Measurements from ENCODE around the gene FOXD2. TPM values are rescaled to one million over a fixed set of nuclear protein-coding genes. Genes with fewer than 3 reads are reported as not detected.
"Not testable (repeated sequence)": the region's sequence is repeated elsewhere in the genome, so short reads cannot be mapped to it uniquely, and the experiment has no call there.

FOXD2 gene
- total RNA-seq, 1 experiment from 2014 or later: 0.79 TPM

DNA sequence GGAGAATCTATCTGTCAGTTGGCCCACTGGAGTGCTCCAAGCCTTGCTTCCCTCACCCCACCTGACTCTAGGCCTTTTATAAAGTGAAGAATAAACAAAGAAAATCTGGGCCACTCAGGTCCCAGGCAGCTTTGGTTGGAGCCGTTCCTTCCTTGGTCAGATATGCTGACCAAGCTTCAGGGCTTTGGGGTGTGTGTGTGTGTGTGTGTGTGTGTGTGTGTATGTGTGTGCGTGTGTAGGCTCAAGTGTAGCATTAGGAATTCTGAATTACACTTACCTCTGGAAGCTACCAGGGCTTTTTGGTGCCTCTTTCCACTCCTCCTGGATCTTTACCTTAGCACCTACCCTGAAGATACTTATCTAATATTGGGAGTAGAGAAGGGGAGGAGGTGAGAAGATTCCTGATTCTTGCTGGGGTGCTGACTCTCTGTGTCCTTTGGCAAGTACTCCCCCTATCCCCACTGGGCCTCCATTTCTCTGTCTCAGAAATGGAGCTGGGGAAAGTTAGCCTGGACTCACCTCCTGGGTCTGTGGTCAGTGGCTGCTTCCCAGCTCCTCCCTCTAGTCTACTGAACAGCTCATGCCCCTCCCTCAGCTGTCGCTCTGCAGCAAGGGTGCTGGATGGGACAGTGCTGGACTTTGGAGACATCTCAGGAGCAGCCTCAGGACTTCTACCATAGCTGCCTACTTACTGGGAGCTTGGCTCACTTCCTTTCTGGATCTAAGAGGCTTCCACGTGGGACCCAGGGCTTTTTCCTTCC is 10.8 kb downstream of the FOXD2 start:
- DNase-seq (ENCODE audit: low read depth, low spot score): no peak
- in situ Hi-C loops (cut with HindIII; ENCODE audit: low pct_unique_long_range_greater_than_20kb, low sequenced_read_pairs): no loop called here

- in situ Hi-C loops (cut with HindIII; ENCODE audit: low pct_unique_long_range_greater_than_20kb, low sequenced_read_pairs): no loop called here
Observed at GRCh38 chr1:47449822-47450552, 12.1 kb downstream of the FOXD2 start.

DNA sequence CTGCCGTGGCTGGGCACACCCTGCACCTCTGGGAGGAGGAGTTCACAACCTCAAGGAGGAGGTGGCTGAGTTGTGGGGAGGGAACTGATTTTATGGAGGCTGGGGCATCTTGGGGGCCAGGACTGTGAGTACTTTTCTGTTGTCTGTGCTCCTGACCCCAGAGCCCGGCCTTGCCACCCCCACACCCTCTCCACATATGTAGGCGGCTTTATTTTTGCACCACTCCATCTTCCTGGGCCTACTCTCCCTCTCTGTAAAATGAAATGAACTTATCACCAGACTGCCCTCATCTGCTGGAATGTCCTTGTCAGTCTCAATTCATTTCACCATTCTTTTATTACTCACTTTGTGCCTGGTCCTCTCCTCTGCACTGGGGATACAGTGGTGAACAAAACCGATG is 12.8 kb downstream of the FOXD2 start:
- DNase-seq (ENCODE audit: low read depth, low spot score): no peak
- in situ Hi-C loops (cut with HindIII; ENCODE audit: low pct_unique_long_range_greater_than_20kb, low sequenced_read_pairs): no loop called here

More at GRCh38 chr1:47449822-47450552, 12.1 kb downstream of the FOXD2 start:
- DNase-seq (ENCODE audit: low read depth, low spot score): peak; percentile 47

- no peak for DNase-seq (ENCODE audit: low read depth, low spot score)
- in situ Hi-C loops (cut with HindIII; ENCODE audit: low pct_unique_long_range_greater_than_20kb, low sequenced_read_pairs): no loop called here
Observed at GRCh38 chr1:47452426-47452825, 14.6 kb downstream of the FOXD2 start.

DNA sequence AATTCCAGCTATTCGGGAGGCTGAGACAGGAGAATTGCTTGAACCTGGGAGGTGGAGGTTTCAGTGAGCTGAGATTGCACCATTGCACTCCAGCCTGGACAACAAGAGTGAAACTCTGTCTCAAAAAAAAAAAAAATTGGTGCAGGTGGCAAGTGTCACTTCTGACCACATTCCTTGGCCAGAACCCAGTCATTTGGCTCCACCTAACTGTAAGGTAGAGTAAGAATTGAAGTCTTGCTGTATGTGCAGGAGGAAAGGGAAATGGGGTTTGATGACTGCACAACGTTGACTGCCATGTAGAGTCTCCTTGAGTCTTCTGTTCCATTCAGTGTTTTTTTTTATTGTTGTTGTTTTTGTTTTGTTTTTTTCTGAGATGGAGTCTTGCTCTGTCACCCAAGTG is 16.1 kb downstream of the FOXD2 start:
- DNase-seq (ENCODE audit: low read depth, low spot score); in situ Hi-C loops (cut with HindIII; ENCODE audit: low pct_unique_long_range_greater_than_20kb, low sequenced_read_pairs): not testable (repeated sequence)

DNA sequence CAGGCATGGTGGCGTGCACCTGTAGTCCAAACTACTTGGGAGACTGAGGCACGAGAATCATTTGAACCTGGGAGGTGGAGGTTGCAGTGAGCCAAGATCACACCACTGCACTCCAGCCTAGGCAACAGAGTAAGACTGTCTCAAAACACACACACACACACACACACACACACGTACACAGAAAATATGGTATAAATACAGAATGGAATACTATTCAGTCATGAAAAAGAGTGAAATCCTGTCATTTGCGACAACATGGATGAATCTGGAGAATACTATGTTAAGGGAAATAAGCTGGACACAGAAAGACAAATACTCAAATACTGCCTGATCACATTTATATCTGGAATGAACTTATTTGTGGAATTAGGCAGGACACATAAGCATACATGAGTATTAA is 18.4 kb downstream of the FOXD2 start:
- in situ Hi-C loops (cut with HindIII; ENCODE audit: low pct_unique_long_range_greater_than_20kb, low sequenced_read_pairs): no loop called here
- no peak for DNase-seq (ENCODE audit: low read depth, low spot score)

GRCh38 chr1:47457547-47457946 is 19.7 kb downstream of the FOXD2 start:
- in situ Hi-C loops (cut with HindIII; ENCODE audit: low pct_unique_long_range_greater_than_20kb, low sequenced_read_pairs); DNase-seq (ENCODE audit: low read depth, low spot score): not testable (repeated sequence)

DNA sequence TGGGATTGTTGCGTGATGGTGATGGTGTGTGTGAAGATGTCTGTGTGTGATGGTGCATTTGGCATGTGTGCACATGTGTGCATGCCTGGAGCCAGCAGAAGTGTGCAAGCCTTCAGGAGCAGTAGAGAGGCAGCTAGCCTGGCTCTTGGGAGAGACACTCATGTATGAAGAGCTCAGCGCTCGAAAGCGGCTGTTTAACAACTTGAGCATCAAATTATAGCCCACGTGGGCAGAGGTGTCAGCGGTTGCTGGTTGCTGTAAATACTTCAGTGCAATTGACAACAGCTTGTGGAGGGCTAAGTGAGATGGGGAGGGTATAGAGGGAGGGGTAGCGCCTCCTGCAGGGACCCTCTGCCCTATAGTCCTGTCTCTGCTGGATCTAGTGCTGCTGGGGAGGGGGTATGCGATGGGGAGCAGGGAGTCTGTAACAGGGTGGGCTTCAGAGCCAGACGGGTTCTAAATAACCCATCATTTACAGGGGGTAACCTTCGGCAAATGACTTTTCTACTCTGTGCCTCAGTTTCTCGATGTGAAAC is 21.5 kb downstream of the FOXD2 start:
- DNase-seq (ENCODE audit: low read depth, low spot score): no peak
- in situ Hi-C loops (cut with HindIII; ENCODE audit: low pct_unique_long_range_greater_than_20kb, low sequenced_read_pairs): no loop called here

DNA sequence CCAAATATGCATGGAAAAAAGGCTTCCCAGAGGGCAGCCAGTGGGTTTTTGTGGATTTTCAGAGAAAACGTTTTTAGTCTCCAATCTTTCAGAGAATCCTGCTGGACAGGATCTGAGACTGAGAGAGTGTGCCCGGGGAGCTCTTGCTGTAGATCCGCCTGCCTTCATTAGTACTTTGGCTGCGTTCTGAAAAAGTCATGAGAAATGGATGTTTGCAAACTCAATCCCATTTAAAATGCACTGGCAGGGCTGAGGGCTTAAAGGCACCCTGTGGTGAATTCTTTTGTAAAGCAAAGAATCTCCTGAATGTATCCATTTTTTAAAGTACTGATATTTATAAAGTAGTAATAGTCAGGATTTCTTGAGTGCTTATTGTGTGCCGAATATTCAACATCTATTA is 22.2 kb downstream of the FOXD2 start:
- no peak for DNase-seq (ENCODE audit: low read depth, low spot score)
- in situ Hi-C loops (cut with HindIII; ENCODE audit: low pct_unique_long_range_greater_than_20kb, low sequenced_read_pairs): no loop called here

DNA sequence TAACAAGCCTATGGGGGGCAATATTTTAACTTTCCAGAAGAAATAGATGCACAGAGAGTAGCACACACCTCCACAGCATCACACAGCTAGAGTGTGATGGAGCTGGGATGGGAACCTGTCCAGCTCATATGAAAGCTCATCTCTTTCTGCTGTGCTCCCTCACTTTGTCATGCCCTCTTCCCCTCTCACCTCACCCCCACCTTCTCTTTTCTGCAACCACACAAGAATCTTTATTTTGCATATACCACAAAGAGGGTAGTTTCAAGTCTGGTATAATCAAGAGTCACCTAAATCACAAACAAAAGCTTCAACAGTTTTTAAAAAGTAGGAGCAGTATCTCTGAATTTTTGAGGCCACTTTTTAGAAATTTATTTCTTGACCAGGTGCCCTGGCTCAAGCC is 22.6 kb downstream of the FOXD2 start:
- in situ Hi-C loops (cut with HindIII; ENCODE audit: low pct_unique_long_range_greater_than_20kb, low sequenced_read_pairs): no loop called here
- no peak for DNase-seq (ENCODE audit: low read depth, low spot score)

DNA sequence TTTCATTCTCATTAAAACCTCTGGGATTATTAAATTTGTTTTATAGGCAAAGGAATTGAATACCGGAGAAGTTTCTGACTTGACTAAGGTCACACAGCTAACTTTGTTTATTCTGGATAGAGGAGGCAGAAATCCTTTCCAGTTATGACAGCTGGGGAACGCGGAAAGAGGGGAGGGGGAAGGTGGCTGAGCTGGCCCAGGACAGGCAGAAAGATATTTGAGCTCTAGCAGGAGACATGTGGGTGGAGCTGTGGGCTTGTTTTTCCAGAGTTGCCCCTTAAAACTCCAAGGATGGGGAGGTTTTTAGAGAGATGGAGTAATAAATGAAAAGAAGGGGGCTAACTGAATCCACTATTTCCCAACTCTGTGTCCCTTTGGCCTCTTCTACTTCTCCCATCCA is 27.8 kb downstream of the FOXD2 start:
- no peak for DNase-seq (ENCODE audit: low read depth, low spot score)
- in situ Hi-C loops (cut with HindIII; ENCODE audit: low pct_unique_long_range_greater_than_20kb, low sequenced_read_pairs): no loop called here

- DNase-seq (ENCODE audit: low read depth, low spot score): no peak
Observed at GRCh38 chr1:47468709-47469389, 31.0 kb downstream of the FOXD2 start.

DNA sequence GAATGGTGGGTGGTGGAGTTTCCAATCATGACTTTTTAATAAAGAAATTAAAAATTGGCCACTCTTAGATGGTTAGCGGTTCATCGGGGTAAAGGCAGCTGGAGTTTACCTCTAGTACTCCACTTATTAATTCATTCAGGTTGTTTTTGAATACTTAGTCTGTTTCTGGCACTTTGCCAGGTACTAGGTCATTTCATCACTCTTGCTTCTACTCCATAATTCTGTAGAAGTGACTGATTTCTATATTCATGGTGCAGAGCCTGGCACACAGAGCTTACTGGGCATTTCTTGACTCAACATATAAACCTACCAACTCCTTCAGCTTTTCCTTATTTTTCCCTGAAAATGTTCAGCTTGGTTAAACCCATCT is 31.5 kb downstream of the FOXD2 start:
- in situ Hi-C loops (cut with HindIII; ENCODE audit: low pct_unique_long_range_greater_than_20kb, low sequenced_read_pairs): no loop called here
- no peak for DNase-seq (ENCODE audit: low read depth, low spot score)

More at GRCh38 chr1:47468709-47469389, 31.0 kb downstream of the FOXD2 start:
- in situ Hi-C loops (cut with HindIII; ENCODE audit: low pct_unique_long_range_greater_than_20kb, low sequenced_read_pairs): no loop called here

DNA sequence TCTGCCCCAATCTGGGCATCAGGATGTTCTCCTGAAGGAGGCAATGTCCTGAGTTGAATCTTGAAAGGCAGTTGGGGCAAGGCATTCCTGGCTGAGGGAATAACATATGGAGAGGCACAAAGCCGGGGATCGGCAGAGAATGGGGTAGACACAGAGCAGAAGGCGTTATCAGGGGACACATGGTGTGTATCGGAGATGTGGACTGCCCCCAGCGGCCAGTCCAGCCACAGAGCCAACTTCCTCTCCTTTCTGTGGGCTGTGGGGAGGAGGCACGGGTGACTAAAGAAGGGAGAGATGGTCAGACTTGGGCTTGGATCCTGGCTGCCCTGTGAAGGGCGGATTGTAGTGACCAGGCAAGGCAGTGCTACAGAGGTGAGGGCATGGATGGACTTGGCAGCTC is 32.1 kb downstream of the FOXD2 start:
- in situ Hi-C loops (cut with HindIII; ENCODE audit: low pct_unique_long_range_greater_than_20kb, low sequenced_read_pairs): no loop called here
- DNase-seq (ENCODE audit: low read depth, low spot score): peak; percentile 26

DNA sequence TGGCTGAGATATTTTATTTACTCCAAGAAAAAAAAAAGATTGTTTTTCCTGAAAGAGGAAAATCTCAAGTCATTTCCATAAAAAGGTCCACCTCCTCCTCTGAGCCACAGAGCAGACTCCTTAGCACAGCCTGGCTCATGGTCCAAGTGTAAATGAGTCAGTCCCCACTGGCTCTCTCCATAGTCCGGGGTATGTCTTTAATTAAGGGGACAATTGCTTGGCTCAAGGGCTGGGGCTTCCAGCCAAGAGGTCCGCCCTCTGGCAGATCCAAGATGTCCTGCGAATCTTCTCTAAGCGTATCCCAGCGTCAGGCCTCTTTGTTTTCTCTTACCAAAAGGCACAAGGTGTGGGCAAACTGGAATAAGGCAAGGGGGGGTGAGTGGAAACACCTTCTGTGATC is 33.3 kb downstream of the FOXD2 start:
- no peak for DNase-seq (ENCODE audit: low read depth, low spot score)
- in situ Hi-C loops (cut with HindIII; ENCODE audit: low pct_unique_long_range_greater_than_20kb, low sequenced_read_pairs): no loop called here

GRCh38 chr1:47474278-47475193 is 36.7 kb downstream of the FOXD2 start:
- no peak for DNase-seq (ENCODE audit: low read depth, low spot score)
- in situ Hi-C loops (cut with HindIII; ENCODE audit: low pct_unique_long_range_greater_than_20kb, low sequenced_read_pairs): no loop called here

GRCh38 chr1:47477595-47478080 is 39.8 kb downstream of the FOXD2 start:
- in situ Hi-C loops (cut with HindIII; ENCODE audit: low pct_unique_long_range_greater_than_20kb, low sequenced_read_pairs): no loop called here
- no peak for DNase-seq (ENCODE audit: low read depth, low spot score)

Measured in SK-MEL-5 (cell line).